ENCODE results near the gene CLSTN3.

DNA sequence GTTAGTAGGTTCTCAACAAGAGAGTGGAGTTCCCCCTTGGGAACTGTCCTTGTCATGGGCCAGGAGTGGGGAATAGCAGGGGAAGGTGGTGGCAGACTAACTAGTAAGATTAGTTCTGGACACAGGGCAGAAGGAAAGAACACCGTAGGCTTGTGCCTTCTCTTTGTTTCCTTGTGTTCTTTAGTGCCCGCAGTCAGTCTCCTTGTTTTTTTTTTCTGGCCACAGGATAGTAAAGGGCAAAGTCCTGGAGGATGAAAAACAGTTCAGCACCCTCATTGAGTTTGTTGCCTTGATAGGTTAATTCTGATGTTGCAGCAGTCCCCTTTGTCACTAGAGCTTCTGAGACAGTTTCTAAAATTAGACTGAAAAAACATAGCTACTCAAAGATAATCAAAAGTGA lies 67.7 kb downstream of the CLSTN3 start:
- TF ChIP-seq POLR2AphosphoS5 (IDR thresholded peaks at IDR 0.05; ENCODE audit: low read depth, low read length) (no peak), TAF1 (IDR thresholded peaks at IDR 0.05; ENCODE audit: borderline replicate concordance, insufficient read depth, low read length) (no peak)
- TF ChIP-seq, protein P1, sequence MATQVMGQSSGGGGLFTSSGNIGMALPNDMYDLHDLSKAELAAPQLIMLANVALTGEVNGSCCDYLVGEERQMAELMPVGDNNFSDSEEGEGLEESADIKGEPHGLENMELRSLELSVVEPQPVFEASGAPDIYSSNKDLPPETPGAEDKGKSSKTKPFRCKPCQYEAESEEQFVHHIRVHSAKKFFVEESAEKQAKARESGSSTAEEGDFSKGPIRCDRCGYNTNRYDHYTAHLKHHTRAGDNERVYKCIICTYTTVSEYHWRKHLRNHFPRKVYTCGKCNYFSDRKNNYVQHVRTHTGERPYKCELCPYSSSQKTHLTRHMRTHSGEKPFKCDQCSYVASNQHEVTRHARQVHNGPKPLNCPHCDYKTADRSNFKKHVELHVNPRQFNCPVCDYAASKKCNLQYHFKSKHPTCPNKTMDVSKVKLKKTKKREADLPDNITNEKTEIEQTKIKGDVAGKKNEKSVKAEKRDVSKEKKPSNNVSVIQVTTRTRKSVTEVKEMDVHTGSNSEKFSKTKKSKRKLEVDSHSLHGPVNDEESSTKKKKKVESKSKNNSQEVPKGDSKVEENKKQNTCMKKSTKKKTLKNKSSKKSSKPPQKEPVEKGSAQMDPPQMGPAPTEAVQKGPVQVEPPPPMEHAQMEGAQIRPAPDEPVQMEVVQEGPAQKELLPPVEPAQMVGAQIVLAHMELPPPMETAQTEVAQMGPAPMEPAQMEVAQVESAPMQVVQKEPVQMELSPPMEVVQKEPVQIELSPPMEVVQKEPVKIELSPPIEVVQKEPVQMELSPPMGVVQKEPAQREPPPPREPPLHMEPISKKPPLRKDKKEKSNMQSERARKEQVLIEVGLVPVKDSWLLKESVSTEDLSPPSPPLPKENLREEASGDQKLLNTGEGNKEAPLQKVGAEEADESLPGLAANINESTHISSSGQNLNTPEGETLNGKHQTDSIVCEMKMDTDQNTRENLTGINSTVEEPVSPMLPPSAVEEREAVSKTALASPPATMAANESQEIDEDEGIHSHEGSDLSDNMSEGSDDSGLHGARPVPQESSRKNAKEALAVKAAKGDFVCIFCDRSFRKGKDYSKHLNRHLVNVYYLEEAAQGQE (IDR thresholded peaks at IDR 0.05; ENCODE audit: insufficient read depth in 1 of 2, low read depth in 2 of 2, low read length in 2 of 2): no peak

Data from PFSK-1 (cell line).